GM23338 (cell line): ENCODE data around the gene IQGAP2. TPM values are rescaled to one million over a fixed set of nuclear protein-coding genes. Genes with fewer than 3 reads are reported as not detected.

Experiments
- ETS1 ChIP-seq: IDR thresholded peaks from 2 replicates; pipeline ENCODE4 v1.6.1; 2016; ENCODE audit warnings: antibody characterized with exemption
- EZH2 ChIP-seq: fragments of 200-600 bp; sonication (generic); IDR thresholded peaks from one replicate; pipeline ENCODE4 v1.8.0; 2017; ENCODE audit warnings: antibody characterized with exemption, mild to moderate bottlenecking, low read depth; ENCODE audit not compliant: unreplicated experiment
- JUNB ChIP-seq: IDR thresholded peaks from one replicate; pipeline ENCODE4 v1.6.1; 2016; ENCODE audit warnings: antibody characterized with exemption; ENCODE audit not compliant: unreplicated experiment
- POLR2AphosphoS5 ChIP-seq: IDR thresholded peaks from 2 replicates; pipeline ENCODE4 v1.6.1; 2016; ENCODE audit warnings: antibody characterized with exemption, low read depth
- REST ChIP-seq: IDR thresholded peaks from one replicate; pipeline ENCODE4 v1.6.1; 2018; ENCODE audit warnings: antibody characterized with exemption; ENCODE audit not compliant: unreplicated experiment
- ZNF114 ChIP-seq: fragments of 250-450 bp; sonication (Bioruptor Pico); IDR thresholded peaks from 2 replicates; pipeline ENCODE4 v1.5.0; 2020; ENCODE audit warnings: mild to moderate bottlenecking, moderate library complexity
- ZNF462 ChIP-seq: fragments of 250-450 bp; sonication (Bioruptor Pico); IDR thresholded peaks from 2 replicates; pipeline ENCODE4 v1.5.0; 2020; ENCODE audit warnings: mild to moderate bottlenecking, moderate library complexity
- polyA plus RNA-seq: library from polyadenylated mRNA; unstranded; fragments of >200 nt; fragmentation: Nextera tagmentation; extraction: Ambion mirVana; gene quantifications from 2 replicates; pipeline ENCODE4 v1.2.1, GENCODE V29; 2016
- total RNA-seq: library from RNA; depleted of rRNA; stranded (reverse); fragments of >200 nt; shearing (Covaris generic); gene quantifications from 2 replicates; pipeline ENCODE4 v1.2.3, GENCODE V29; 2014

IQGAP2 gene
- total and polyA plus RNA-seq, 2 experiments from 2014 or later, result 60.0 to 86.5 TPM

- TF ChIP-seq ZNF462 (no peak), POLR2AphosphoS5 (no peak), ETS1 (no peak), JUNB (no peak), EZH2 (no peak), ZNF114 (CRISPR knock-in tag) (no peak), REST (no peak)
These were observed 74.0 kb downstream of the IQGAP2 start (continued) for GRCh38 chr5:76477061-76477460.
